Suppressor macrophage treated with lipopolysaccharide for 1 hour (primary cell): ENCODE data around the gene UBE2D2.

ENCODE experiments used
- DNase-seq, 3 donors: peaks; one replicate each; pipeline ENCODE4 v3.0.0-alpha.2; 2020 to 2022

UBE2D2 gene

GRCh38 chr5:139648205-139649081 is 87.3 kb downstream of the UBE2D2 start, which contains the start of gene CXXC5:
TSS of gene CXXC5 (plus strand) at chr5:139648349. CDS start at chr5:139680524, 32,175 bp downstream.
- peak; percentile 73 to 93 (median 79) for DNase-seq

- peak; percentile 82 to 92 (median 85) for DNase-seq
These were observed 88.2 kb downstream of the UBE2D2 start for GRCh38 chr5:139649082-139649991.

- DNase-seq = peak in 2 of 3 donors; percentile 40 to 68
These were observed 89.0 kb downstream of the UBE2D2 start for GRCh38 chr5:139650031-139650688.

GRCh38 chr5:139650689-139651042 is 89.5 kb downstream of the UBE2D2 start:
- DNase-seq = peak in 2 of 3 donors; percentile 12 to 39

- DNase-seq = peak; percentile 55 to 78 (median 62)
These were observed 90.1 kb downstream of the UBE2D2 start for GRCh38 chr5:139651043-139651834.

- DNase-seq = peak; percentile 84 to 90 (median 90)
These were observed 91.0 kb downstream of the UBE2D2 start for GRCh38 chr5:139651853-139652787.

GRCh38 chr5:139652788-139653241 is 91.7 kb downstream of the UBE2D2 start:
- DNase-seq = peak; percentile 38 to 51 (median 51)

GRCh38 chr5:139653616-139654015 is 92.5 kb downstream of the UBE2D2 start:
- no peak for DNase-seq

GRCh38 chr5:139654464-139654863 is 93.3 kb downstream of the UBE2D2 start:
- DNase-seq = no peak

GRCh38 chr5:139654871-139655491 is 93.8 kb downstream of the UBE2D2 start:
- DNase-seq = no peak

GRCh38 chr5:139655727-139656271 is 94.7 kb downstream of the UBE2D2 start:
- DNase-seq = no peak

- DNase-seq = peak in 2 of 3 donors; percentile 15 to 24
These were observed 96.5 kb downstream of the UBE2D2 start for GRCh38 chr5:139657363-139658321.

GRCh38 chr5:139658501-139658927 is 97.4 kb downstream of the UBE2D2 start:
- DNase-seq = peak; percentile 70 to 82 (median 71)

- DNase-seq = peak; percentile 64 to 85 (median 80)
These were observed 98.0 kb downstream of the UBE2D2 start for GRCh38 chr5:139658928-139659667.

GRCh38 chr5:139659695-139660101 is 98.6 kb downstream of the UBE2D2 start:
- peak in 1 of 3 donors; percentile 25 for DNase-seq

- DNase-seq = peak in 2 of 3 donors; percentile 22 to 52
These were observed 99.2 kb downstream of the UBE2D2 start for GRCh38 chr5:139660105-139660922.
